HK-2 (cell line): ENCODE results near the gene SYNGR3.
A peak's percentile ranks its signal among the peaks of the same experiment; 100 is the strongest.
"Not testable (repeated sequence)": the region's sequence is repeated elsewhere in the genome, so short reads cannot be mapped to it uniquely, and the experiment has no call there.

ENCODE experiments used
- DNase-seq: peaks from one replicate; pipeline ENCODE4 v3.0.0-alpha.2; 2018; ENCODE audit not compliant: unreplicated experiment

SYNGR3 gene, protein sequence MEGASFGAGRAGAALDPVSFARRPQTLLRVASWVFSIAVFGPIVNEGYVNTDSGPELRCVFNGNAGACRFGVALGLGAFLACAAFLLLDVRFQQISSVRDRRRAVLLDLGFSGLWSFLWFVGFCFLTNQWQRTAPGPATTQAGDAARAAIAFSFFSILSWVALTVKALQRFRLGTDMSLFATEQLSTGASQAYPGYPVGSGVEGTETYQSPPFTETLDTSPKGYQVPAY

GRCh38 chr16:1989209-1990100 is at the start of gene SYNGR3:
TSS of gene SYNGR3 (plus strand) at chr16:1989970. CDS start at chr16:1990103, 133 bp downstream.
- no peak for DNase-seq

DNA sequence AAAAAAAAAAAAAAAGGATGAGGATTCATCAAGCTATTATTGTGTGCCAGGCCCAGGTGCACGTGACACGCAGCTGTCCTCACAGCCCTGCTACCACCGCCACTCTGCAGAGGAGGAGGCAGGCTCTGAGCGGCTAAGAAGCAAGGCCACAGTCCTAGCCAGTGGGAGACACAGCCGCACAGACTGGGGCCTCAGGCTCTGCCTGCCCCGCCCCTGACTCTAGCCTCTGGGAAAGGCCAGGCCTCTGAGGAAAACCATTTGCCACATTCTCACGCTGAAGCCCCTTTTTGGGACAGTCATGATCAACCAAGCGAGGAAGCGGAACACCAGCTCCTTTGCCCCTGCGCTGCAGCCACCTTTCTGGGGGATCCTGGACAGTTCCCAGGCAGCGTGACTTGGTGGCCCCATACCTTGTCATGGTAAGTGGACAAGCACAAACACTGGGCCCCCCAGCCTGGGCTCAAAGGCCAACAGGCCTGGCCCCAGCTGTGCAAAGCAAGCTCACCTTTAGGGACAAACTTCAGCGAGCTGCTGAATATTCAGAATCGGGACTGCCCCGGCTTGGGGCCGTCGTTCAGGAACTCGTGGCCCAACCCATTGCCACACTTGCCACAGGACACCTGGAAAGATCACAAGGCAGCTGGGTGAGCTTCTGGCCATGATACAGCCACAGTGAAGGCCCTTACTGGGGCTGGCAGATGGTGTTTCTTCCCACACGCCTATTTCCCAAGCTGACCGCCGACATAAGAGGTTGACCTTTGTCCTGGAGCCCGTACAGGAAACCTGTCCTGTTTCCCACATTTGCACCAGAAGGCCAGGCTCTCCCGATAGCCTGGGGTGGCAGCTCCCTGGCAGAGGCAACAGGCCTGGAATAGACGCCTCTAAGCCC is 49.3 kb upstream of the SYNGR3 start:
- DNase-seq, result peak; percentile 44

DNA sequence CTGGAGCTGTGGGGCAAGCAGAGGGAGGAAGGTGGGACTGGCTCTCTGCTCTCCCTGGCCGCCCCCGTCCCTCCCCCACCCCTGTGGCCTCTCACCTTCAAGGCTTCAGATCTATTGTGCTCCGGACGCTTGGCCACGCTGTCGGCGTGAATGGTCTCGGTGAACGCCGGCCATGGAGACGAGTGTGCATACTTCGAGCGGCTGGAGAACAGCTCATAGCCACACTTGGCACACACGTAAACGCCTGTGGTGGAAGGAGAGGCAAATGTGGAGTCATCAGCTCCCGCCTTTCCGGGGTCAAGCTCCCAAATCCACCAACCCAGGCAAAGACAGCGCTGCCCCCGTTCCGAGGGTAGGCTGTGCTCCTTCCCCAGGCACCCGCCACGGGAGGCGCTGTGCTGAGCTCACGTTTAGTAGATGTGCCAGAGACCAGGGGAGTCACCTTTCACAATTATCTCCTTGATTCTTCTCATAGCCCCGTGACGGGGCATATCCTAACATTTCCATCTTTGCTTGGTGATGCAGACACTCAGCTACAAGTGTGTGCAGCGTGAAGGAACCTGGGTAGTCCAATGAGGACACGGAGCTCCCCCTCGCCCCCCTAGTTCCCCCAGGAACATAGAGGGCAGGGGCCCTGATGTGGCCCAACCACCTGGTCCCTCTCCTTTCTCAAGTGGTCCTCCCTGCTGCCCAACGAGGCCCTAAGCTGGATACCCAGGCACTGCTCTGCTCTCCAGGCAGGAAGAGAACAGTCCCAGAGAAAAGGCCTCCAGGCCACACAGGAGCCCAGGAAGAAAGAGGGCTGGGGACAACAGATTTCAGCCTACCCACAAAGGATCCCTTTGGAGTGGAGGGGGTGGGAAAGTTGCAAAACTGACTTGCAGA is 48.4 kb upstream of the SYNGR3 start:
- peak; percentile 76 for DNase-seq

DNA sequence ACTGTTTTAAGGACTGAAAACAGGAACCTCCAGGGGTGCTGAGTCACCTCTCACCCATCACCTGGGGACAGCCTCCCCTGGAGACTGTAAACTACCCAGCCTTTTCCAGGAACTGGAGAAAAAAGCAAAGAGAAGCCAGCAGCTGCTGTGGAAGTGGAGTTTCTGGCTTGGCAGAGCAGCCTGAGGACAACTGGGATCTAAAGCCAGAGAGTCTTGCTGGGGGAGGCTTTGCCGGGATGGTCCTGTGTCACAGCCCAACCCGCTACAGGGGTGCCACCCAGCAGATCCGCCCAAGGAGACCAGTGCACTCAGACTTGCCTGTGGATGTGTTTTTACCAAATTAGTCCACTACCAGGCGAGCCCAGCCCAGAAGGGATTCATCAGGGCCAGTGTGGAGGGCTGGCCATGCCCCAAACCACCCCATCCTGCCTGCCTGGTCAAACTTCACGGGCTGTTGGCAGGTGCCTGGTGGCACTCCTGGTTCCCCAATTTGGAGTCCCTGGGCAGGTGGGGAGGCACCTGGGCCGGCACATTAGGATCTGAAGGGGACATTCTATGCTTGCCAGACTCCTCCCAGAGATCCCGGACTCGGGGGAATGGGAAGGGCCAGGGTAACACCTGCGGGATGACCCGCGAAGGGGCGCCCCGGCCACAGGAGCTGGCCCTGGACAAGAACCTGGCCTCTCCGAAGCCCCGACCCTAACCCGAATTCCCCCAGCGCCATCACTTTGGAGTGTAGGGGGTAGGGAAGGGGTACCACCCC is 47.5 kb upstream of the SYNGR3 start:
- DNase-seq, result peak; percentile 28

DNA sequence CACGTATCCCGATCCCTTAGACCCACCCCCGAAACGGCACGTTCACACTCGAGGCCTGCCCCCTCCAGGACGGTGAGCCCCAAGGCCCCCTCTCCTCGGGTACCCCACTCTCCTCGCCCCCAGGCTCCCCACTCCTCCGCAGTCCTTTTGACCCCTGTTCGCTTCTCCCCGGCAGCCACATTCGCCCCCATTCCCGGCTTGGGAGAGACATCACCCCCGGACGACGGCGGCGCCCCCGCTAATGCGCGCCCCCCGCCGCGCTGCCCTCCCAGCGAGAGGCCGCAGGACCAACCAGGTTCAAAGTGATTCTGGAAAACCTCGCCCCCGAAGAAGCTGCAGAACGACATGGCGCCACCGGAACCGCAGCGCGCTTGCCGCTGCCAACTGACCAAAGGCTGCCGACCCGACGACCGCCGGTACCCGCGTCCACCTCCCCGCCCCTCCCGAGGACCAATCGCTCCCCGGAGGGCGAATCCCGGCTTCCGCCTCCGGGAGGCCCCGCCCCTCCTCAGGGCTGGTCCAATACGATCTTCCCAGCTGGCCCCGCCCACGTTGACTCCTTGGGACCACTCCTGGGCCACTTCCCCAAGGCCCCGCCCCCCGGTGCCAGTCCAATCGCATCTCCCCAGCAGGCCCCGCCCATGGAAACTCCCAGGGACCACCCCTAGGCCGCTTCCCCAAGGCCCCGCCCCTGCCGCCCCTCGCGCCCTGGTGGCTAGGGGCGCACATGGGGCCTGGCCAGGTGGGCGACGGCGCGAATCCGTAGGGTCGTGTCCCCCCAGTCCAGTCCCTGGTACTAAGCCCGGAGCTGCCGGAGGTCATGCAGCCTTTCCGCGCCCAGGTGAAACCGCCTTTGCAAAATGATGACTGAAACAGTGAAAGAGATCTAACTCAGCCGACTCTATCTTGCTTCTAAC is 46.7 kb upstream of the SYNGR3 start, which contains the start of gene MSRB1:
Gene MSRB1, minus strand, starts transcription at position 390 of the 917 bp plus-strand sequence. Its CDS starts 43 bp downstream, at position 347.
- peak; percentile 96 for DNase-seq

DNA sequence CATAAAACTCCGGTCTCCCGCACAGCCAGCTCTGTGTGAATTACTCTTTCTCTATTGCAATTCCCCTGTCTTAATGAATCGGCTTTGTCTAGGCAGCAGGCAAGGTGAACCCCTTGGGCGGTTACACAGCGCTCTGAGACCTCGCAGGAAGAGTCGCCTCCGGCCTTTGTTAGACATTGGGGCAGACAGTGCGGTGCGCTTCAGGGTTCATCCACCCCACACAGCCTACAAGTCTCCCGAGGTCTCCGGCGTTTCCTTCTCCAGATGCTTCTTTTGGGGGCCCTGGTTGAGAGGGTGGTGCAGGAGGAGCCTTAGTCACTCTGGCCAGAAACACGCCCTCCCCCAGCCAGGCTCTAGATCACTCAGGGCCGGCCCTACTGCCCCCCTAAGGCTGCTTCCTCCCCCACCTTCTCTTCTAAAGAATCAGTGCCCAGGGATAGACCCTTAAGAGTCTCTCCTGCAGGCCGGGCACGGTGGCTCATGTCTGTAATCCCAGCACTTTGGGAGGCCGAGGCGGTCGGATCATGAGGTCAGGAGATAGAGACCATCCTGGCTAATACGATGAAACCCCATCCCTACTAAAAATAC is 45.1 kb upstream of the SYNGR3 start:
- no peak for DNase-seq

- DNase-seq, result no peak
These were observed 44.0 kb upstream of the SYNGR3 start for GRCh38 chr16:1945559-1946391.

DNA sequence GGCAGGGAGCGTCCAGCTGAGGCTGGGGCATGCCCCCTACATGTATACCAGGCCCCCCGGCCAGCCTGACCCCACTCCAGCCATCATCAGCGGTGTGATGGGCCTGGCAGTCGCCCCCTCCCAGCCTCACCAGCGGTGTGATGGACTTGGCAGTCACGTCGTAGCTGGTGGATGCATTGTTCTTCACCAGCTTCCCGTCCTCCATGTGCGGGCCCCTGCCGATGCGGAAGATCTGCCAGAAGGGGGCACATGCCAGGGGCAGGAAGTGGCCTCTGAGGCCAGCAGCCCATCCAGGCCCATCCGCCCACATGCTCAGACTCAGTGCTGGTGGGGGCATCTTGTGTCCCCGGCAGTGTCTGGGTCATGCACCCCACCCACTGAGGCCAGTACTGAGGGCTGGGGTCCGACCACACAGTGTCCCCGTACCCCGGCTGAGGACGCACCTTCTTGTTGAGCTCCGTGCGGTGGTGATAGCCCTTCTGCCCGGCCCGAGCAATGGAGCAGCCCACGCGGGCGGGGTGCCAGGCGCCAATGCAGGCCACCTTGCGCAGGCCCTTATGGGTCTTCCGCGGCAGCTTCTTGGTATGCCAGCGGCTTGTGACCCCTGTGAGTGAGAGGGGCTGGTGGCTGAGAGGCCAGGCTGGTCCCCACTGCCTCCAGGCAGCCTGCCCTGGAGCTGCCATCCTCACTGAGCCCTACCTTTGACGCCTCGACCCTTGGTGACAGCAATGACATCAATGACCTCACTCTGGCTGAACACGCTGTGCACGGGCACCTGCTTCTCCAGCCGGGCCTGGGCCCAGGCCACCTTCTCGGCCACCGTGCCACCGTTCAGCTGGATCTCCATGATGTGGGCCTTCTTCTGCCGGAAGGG is 43.0 kb upstream of the SYNGR3 start:
- DNase-seq, result no peak

DNA sequence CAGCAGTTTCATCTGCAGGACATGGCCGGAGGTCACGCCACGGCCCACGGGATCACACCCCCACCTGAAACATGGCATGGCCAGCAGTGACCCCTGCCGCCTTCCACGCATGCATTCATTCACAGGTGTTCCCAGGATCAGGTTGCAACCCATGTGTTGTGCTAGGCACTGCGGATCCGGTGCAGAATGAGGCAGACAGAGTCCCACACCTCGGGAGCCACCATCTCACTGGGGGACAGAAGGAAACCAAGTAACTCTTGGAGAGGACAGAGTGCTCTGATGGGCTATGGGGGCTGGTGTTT is 42.5 kb upstream of the SYNGR3 start:
- no peak for DNase-seq

- DNase-seq, result no peak
These were observed 40.3 kb upstream of the SYNGR3 start for GRCh38 chr16:1949507-1949906.

DNA sequence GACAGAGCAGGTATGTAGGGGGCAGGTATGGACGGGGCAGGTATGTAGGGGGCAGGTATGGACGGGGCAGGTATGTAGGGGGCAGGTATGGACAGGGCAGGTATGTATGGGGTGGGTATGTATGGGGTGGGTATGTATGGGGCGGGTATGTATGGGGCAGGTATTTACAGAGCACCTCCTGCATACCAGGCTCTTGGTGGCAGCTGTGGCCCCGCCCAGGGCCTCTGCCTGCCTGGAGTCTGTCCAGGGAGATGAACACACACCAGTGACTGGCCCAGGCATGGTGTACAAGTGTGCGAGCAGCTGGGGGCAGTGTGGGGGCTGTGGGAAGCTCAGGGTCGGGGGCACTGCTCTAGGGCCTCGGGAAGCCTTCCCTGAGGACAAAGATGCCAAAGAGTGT is 39.7 kb upstream of the SYNGR3 start:
- no peak for DNase-seq

DNA sequence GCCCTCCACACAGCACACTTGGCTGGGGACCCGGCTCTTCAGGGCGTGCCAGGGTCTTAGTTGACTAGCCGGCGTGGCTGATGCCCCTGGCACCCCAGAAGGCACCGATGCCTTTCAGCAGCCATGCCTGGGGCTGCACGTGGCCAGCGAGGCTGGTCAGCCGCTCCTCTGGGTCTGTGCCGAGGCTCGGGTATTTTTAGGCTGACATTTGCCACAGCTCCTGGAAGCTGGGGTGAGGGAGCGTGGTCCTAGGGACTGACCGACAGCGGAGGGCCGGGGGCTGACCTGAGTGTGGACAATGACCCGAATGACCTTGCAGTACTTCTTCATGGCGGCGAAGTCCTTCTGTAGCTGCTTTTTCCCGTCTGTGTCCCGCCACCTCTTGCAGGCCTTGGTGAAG is 39.2 kb upstream of the SYNGR3 start:
- DNase-seq, result no peak

DNA sequence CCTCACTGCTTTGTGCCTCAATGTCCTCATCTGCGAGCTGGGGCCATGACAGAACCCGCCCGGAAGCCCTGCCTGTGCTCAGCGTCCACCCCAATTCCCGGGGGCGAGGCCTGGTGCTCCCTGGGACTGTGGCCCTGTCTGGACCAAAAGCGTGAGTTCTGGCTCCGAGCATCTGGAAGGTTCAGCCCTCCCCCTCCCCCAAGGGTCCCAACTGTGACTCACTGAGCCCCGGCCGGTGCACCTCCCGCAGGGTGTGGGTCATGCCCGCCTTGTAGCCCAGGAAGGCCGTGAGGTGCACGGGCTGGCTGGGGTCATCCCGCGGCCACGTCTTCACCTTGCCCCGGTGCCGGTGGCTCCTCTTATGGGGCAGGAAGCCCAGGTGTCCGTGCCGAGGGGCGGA is 36.0 kb upstream of the SYNGR3 start:
- no peak for DNase-seq

DNA sequence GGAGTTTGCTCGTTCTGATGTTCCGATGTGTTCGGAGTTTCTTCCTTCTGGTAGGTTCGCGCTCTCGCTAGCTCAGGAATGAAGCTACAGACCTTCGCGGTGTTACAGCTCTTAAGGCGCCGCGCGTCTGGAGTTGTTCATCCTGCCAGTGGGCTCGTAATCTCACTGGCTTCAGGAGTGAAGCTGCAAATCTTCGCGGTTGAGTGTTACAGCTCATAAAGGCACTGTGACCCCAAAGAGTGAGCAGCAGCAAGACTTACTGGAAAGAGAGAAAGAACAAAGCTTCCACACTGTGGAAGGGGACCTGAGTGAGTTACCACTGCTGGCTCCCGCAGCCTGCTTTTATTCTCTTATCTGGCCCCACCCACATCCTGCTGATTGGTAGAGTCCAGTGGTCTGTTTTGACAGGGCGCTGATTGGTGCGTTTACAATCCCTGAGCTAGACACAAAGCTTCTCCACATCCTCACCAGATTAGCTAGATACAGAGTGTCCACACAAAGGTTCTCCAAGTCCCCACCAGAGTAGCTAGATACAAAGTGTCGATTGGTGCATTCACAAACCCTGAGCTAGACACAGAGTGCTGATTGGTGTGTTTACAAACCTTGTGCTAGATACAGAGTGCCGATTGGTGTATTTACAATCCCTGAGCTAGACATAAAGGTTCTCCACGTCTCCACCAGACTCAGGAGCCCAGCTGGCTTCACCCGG is 32.2 kb upstream of the SYNGR3 start:
- DNase-seq, result not testable (repeated sequence)

GRCh38 chr16:1958143-1958491 is 31.7 kb upstream of the SYNGR3 start:
- DNase-seq, result not testable (repeated sequence)

DNA sequence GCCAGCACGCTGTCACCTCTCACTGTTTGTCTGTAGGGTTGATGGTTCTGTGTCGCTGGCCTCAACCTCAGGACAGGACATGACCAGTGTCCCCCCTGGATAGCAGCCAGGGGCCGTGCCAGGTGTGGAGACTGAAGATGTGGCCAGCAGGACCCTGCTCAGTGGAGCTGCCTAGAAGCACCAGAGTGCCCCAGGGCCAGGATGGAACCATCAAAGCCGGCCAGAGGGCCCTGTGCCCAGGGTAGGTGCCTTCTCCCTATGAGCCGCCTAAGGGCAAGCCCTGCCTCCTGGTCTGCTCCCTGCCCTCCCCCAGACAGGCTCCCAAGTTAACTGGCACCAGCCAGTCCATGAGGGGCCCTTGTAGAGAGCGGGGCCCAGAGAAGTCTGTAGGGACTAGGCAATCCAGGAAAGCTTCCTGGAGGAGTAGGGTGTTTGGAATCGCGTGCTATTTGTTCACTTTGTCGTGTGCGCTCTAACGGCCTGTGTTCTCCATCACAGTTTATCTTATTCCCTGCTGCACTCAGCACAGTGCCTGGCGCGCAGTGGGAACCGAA is 31.0 kb upstream of the SYNGR3 start:
- DNase-seq, result no peak
